ENCODE measurements around the gene RCL1.

DNA sequence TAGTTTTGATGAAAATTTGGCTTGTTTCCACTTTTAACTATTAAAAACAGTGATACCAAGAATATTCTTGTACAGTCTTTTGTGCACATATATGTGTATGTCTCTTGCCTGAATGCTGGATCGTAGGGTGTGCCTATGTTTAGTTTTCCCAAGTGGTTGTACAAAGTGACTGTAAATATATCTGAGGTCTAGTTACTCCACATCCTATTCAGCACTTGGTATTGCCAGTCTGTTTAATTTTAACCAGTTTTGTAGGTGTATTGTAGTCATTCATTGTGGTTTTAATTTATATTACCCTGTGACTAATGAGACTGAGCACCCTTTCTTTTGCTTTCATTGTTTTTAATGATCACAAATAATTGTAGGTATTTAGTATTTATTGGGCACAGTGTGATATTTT lies 17.8 kb downstream of the RCL1 start:
- no peak for TF ChIP-seq POLR2A (IDR thresholded peaks at IDR 0.05)
- TF ChIP-seq, protein P1, sequence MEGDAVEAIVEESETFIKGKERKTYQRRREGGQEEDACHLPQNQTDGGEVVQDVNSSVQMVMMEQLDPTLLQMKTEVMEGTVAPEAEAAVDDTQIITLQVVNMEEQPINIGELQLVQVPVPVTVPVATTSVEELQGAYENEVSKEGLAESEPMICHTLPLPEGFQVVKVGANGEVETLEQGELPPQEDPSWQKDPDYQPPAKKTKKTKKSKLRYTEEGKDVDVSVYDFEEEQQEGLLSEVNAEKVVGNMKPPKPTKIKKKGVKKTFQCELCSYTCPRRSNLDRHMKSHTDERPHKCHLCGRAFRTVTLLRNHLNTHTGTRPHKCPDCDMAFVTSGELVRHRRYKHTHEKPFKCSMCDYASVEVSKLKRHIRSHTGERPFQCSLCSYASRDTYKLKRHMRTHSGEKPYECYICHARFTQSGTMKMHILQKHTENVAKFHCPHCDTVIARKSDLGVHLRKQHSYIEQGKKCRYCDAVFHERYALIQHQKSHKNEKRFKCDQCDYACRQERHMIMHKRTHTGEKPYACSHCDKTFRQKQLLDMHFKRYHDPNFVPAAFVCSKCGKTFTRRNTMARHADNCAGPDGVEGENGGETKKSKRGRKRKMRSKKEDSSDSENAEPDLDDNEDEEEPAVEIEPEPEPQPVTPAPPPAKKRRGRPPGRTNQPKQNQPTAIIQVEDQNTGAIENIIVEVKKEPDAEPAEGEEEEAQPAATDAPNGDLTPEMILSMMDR (IDR thresholded peaks at IDR 0.05) = no peak
